Stimulated activated CD8-positive, alpha-beta memory T cell treated with anti-CD3 and anti-CD28 coated beads, Interleukin-15, amount 100 ng/mL, for 48 hours (primary cell): ENCODE measurements around the gene ECT2L.

Experiments used
- DNase-seq, 2 donors: peaks; one replicate each; pipeline ENCODE4 v3.0.0-alpha.2; 2020; ENCODE audit warnings: low read depth in 2 of 2

Gene ECT2L

GRCh38 chr6:138795809-138796603, at the start of gene ECT2L:
ECT2L (plus strand) TSS chr6:138796087; CDS start chr6:138813275, 17,188 bp downstream.
- no peak for DNase-seq

GRCh38 chr6:138752017-138752416, 43.9 kb upstream of the ECT2L start:
- no peak for DNase-seq

DNA sequence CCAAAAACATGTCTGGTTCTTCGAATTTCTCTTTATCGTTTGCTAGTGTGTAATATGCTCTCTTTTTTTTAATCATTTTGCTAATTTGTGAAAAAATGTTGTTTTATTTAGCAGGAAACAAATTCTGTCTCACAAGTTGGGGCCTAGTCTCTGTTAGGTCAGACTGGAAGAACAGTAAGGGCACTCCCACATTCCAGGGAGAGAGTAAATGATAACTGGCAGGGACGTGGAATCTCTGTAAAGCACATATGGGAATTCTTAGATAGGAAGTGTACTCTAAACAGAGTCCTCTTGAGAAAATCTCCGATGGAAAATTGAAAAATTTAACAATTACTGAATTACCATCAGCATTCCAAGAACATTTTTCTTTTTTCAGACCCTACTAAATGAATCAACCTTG, 38.8 kb upstream of the ECT2L start:
- no peak for DNase-seq

DNA sequence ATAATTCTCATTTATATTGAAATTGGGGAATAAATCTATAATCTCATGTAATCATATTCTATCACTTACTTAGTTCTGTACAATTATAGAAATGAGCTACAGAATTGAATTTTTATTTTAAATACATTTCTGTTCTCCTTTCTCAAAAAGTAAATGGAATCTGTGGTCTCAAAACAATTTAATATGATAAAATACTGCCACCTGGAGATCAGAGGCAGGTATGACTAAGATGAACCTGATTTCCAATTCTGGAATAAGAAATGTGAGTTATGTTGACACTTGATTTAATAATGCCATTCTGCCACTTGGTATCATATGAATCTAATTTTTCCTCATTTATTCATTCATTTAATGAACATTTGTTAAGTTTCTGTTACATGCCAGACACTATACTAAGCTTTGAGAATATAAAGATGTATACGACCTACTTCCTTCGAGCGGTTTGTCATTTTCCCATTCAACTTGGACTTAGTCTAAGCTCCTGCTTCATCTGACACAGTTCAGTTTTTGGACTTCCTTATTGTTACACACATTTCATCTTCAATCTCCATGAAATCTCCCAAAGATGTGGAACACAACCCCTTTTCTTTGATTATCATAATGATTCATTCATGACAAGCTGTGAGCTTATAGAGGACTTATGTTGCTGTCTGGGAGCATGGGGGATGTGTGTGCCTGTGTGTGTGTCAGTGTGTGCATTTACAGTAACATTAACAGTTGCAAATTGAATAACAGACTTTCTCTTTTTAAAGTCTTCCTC, 29.8 kb upstream of the ECT2L start:
- no peak for DNase-seq

DNA sequence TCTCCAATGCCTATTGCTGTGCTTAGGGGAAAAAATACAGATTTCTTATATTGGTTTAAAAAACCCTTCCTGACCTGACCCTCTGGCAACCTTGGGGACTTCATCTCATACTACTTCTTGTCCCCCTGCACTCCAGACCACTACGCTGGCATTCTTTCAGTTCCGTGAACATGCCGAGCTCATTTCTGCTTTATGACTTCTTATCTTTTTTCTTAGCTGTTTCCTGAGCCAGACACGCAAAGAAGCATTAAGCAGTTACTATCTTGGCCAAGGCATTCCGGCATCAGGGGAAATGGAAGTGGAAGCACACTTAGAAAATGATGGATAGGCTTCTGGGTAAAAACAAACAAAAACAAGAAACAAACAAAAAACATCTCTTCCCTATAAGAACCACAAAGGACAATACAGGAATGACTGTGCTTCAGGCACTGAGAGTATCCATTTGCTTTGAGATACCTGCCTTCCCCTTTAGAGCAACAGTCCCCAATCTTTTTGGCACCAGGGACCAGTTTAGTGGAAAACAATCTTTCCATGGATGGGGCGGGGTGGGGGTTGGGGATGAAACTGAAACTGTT, 26.7 kb upstream of the ECT2L start:
- no peak for DNase-seq

DNA sequence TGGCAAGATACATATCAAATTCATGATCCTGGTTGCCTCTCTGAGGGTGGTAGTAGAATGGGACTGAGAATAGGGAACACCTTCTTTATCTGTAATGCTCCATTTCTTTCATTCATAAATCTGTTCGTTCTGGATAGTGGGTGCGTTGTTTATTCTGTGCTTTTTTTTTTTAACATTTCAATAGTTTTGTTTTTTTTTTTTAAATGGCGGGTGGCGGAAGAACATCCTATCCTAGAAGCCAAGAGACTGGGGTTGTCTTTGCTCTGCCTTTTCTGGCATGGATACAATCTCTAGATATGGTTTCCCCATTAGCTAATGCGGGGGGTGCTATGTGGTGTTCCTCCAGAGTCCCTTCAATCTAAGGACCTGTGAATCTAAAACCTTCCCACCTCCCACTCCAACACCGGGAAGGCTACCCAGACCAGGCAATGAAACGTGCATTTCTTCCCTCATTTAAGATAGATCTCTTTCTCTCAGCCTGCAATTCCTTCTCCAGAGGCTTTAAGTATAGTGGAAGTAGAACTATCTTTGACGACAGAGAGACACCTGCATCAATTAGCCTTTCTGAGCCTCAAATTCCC, 23.2 kb upstream of the ECT2L start:
- DNase-seq, result no peak

DNA sequence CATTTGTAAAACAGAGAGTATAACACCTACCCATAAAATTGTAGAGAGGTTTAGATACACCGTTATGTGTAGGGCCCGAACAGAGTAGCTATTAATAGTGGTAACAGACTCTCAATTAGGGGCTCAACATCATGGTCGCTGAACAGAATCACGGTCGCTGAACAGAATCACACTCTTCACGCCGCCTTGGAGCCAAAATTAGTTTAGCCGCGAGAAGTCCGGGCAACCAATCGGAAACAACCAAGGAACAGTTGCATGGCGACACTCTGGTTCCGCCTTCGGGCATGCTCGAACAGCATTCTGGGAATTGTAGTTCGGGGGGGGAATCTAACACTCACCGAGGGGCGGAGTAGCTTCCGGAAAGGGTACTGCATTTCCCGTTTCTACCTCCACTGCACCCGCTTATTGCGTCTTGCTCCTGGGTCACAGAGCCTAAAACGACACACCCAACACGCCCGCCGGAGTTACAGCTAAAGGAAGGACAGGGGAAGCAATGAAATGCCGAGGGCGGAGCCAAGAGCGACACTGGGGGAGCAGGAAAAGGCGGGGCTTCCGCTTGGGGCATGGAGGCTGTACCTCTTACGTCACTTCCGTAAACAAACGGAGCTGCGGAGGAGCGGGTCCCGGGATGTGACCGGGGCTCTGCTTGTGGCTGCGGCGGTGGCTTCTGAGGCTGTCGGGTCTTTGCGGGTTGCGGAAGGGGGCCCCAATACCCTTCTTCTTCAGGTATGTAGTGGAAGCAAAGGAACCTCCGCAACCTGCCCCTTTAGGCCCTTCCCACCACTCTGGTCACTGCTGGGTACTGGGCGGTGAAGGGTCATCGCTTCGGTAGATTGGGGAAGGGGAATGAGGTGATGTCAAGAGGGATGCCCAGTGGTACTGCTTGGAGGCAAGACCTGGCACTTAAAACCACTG, 22.5 kb upstream of the ECT2L start, which contains the start of gene CCDC28A:
TSS of gene CCDC28A (plus strand) at position 593 of the 915 bp plus-strand sequence. CDS start 2,352 bp downstream, outside the sequence.
- DNase-seq, result peak; percentile 82 to 85

DNA sequence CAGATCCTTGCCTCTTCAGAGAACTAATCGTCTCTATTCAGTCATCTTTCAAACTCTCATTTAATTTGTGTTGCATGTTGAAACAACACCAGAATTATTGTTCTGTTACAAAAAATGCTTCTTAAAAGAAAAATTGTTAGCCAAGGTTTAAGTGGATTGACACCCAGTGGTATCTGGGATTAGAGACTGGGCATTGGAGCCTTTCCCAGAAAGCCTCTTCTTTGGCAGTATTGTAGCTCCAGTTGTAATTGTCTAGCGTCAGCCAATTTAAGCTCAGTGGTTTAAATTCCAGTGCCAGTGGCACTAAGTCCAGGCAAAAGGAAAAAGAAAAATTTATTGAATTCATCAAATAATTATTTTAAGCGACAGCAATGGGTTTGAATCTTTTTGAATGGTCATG, 21.5 kb upstream of the ECT2L start:
- DNase-seq, result no peak

GRCh38 chr6:138776659-138777058, 19.2 kb upstream of the ECT2L start:
- no peak for DNase-seq

DNA sequence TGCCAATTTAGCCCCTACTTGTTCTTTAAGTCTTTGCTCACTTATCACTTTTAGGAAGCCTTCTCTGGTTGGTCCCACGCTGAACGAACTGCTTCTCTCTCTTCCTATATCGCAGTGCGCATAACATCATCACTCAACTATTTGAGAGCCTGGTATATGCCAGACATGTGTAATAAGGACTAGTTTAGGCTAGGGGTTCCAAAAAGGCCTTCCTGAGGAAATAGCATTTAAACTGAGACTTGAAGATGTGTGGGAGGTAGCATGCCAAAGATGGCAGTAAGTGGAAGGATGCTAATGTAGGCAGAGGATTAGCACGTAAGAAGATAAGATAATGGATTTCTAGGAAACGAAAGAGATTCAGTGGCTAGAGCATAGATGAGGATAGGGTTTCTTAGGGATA, 17.6 kb upstream of the ECT2L start:
- no peak for DNase-seq

- DNase-seq, result no peak
Observed at GRCh38 chr6:138782243-138782642, 13.6 kb upstream of the ECT2L start.

GRCh38 chr6:138785079-138785478, 10.8 kb upstream of the ECT2L start:
- DNase-seq, result no peak

GRCh38 chr6:138785980-138786379, 9.9 kb upstream of the ECT2L start:
- DNase-seq, result no peak

DNA sequence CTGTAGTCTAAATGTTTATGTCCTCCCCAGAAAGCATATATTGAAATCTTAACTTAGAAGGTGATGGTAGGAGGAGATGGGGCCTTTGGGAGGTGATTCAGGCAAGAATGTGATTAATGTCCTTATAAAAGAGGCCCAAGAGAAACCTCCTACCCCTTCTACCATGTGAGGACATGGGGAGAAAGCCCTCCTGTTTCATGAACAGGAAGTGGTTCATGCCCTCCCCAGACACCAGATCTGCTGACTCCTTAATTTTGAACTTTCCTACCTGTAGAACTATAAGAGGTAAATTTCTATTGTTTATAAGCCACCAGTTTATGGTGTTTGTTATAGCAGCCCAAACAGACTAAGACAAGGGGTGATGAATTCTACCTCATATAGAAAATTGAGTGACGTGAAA, 8.7 kb upstream of the ECT2L start:
- no peak for DNase-seq

- DNase-seq, result no peak
Observed at GRCh38 chr6:138796771-138797170, 884 bp downstream of the ECT2L start.

GRCh38 chr6:138797806-138798446, 2.0 kb downstream of the ECT2L start:
- no peak for DNase-seq

DNA sequence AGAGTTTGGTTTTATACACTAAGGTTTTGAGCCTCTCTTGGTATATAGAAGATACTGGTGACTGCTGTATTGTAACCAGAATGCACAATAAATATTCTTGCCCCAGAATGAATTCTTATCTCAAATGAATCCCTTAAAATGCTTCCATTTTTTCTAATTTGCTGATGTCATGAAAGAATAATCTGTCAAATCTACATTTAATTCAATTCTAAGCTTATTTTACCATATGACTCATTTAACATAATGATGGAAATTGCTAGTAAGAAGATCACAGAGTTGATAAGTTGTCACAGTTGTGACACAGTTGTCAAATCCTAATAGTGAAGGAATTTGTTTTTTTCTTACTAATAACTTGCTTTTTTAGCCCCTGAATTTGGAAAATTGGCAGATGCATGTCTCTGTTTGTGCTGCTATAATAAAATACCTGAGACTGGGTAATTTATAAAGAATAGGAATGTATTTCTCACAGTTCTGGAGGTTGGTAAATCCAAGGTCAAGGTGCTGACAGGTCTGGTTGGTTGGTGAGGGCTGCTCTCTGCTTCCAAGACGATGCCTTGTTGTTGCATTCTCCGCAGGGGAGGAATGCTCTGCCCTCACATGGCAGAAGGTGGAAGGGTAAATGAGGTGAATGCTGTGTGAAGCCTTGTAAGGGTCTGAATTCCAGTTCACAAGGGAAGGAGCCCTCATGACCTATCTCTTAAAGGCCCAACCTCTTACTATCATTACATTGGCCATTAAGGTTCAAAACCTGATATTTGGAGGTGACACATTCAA, 4.7 kb downstream of the ECT2L start:
- DNase-seq, result no peak

- no peak for DNase-seq
Observed at GRCh38 chr6:138803331-138803730, 7.4 kb downstream of the ECT2L start.

DNA sequence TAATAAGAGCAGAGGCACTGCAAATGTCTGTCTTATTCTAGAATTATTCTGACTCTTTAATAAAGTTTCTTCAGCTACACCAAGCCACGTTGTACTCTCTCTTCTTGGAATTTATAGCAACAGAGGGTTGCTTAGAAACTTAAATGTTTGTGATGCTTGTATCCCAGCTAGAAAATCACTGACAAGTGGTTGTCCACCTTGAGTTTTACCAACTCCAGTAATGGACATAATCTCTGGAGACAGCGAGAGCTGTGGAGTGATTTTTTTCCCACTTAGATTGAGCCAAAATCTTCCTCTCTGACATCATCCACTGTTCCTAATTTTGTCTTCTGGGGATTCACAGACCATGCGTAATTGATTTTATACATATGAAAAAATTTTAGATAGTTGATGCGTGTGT, 8.0 kb downstream of the ECT2L start:
- DNase-seq, result no peak
